Measurements from ENCODE around the gene EBP.

Gene EBP

GRCh38 chrX:48521353-48522243 is at the start of gene EBP:
Gene EBP (plus strand): TSS chrX:48521808. CDS start chrX:48523772, 1,964 bp downstream.
- in situ Hi-C loops (cut with MboI; ENCODE audit: low sequenced_read_pairs, unreplicated experiment), result no loop called here
- DNase-seq (ENCODE audit: low spot score), result peak; percentile 90
- TF ChIP-seq, protein P1, sequence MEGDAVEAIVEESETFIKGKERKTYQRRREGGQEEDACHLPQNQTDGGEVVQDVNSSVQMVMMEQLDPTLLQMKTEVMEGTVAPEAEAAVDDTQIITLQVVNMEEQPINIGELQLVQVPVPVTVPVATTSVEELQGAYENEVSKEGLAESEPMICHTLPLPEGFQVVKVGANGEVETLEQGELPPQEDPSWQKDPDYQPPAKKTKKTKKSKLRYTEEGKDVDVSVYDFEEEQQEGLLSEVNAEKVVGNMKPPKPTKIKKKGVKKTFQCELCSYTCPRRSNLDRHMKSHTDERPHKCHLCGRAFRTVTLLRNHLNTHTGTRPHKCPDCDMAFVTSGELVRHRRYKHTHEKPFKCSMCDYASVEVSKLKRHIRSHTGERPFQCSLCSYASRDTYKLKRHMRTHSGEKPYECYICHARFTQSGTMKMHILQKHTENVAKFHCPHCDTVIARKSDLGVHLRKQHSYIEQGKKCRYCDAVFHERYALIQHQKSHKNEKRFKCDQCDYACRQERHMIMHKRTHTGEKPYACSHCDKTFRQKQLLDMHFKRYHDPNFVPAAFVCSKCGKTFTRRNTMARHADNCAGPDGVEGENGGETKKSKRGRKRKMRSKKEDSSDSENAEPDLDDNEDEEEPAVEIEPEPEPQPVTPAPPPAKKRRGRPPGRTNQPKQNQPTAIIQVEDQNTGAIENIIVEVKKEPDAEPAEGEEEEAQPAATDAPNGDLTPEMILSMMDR (IDR thresholded peaks at IDR 0.05; ENCODE audit: borderline replicate concordance, control extremely low read depth, extremely low read depth, insufficient read depth, missing control alignments), result no peak

DNA sequence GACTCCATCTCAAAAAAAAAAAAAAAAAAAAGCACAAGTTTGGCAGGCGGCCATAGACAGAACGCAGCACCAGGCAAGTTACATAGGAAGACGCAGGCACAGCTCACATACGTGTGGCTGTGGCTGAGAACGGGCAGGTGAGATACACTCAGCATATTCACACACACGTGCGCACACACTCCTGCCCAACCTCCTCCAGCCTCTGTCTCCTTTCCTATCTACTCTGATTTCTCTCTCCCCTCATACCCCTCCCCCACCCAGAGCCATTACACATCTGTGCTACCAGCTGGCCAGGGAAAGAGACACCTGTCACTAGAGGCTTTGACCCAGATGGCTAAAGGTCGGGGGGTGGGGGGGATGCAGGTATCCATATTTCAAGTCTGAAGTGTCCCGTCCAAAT is 49.4 kb upstream of the EBP start:
- no peak for DNase-seq (ENCODE audit: low spot score)
- in situ Hi-C loops (cut with MboI; ENCODE audit: low sequenced_read_pairs, unreplicated experiment), result loop anchor here (25.0 kb wide), 1 partner anchor 385 kb away; no protein-coding TSS in a partner anchor
- TF ChIP-seq, protein P1 (IDR thresholded peaks at IDR 0.05; ENCODE audit: borderline replicate concordance, control extremely low read depth, extremely low read depth, insufficient read depth, missing control alignments), result no peak

DNA sequence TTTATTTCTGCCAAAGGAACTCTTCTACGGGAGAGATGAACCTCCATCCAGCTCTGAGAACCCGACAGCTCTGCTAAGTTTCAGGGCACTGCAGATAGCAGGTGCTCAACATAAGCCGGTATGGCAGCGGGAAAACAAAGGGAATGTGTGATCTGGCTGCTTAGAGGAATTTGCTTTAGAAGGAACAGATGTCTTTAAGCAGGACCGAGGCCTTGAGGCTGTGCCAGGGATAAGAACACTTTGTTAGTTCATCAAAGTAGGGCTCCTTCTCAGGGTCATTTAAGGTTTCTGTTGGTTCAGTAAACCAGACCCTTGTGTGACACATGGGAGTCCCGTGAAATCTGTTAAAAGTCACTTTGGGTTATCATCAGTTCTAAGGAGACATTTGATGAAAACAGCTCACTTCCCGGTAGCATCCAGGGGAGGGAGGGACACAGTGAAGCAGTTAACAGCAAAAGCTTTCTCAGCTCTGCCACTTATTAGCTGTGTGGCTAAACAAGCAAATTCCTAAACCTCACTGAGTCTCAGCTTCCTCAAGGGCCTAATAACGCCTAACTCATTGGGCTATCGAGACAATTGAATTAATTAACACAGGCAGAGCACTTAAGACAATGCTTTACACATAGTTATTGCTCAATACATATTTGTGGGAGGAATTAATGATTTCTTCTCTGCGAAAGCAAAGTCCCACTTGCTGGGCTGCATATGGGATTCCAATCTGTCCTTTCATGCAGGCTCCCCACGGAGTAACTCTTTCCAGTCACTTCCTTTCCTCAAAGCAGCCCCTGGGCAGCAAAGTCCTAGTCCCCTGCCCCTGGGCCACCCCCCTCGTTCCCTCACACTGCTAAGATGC is 48.5 kb upstream of the EBP start:
- no peak for DNase-seq (ENCODE audit: low spot score)
- in situ Hi-C loops (cut with MboI; ENCODE audit: low sequenced_read_pairs, unreplicated experiment), result loop anchor here (25.0 kb wide), 1 partner anchor 386 kb away; no protein-coding TSS in a partner anchor
- TF ChIP-seq, protein P1 (IDR thresholded peaks at IDR 0.05; ENCODE audit: borderline replicate concordance, control extremely low read depth, extremely low read depth, insufficient read depth, missing control alignments), result no peak

- in situ Hi-C loops (cut with MboI; ENCODE audit: low sequenced_read_pairs, unreplicated experiment), result loop anchor here (25.0 kb wide), 1 partner anchor 386 kb away; no protein-coding TSS in a partner anchor
- no peak for DNase-seq (ENCODE audit: low spot score)
- TF ChIP-seq, protein P1 (IDR thresholded peaks at IDR 0.05; ENCODE audit: borderline replicate concordance, control extremely low read depth, extremely low read depth, insufficient read depth, missing control alignments), result no peak
These were observed 48.0 kb upstream of the EBP start for GRCh38 chrX:48473704-48473990.

- in situ Hi-C loops (cut with MboI; ENCODE audit: low sequenced_read_pairs, unreplicated experiment), result loop anchor here (25.0 kb wide), 1 partner anchor 387 kb away; no protein-coding TSS in a partner anchor
- DNase-seq (ENCODE audit: low spot score), result no peak
- TF ChIP-seq, protein P1 (IDR thresholded peaks at IDR 0.05; ENCODE audit: borderline replicate concordance, control extremely low read depth, extremely low read depth, insufficient read depth, missing control alignments), result peak; percentile 31
These were observed 47.5 kb upstream of the EBP start for GRCh38 chrX:48474127-48474526.

- TF ChIP-seq, protein P1 (IDR thresholded peaks at IDR 0.05; ENCODE audit: borderline replicate concordance, control extremely low read depth, extremely low read depth, insufficient read depth, missing control alignments), result no peak
- in situ Hi-C loops (cut with MboI; ENCODE audit: low sequenced_read_pairs, unreplicated experiment), result loop anchor here (25.0 kb wide), 1 partner anchor 387 kb away; no protein-coding TSS in a partner anchor
These were observed 47.0 kb upstream of the EBP start for GRCh38 chrX:48474581-48474980.

More at GRCh38 chrX:48474581-48474980, 47.0 kb upstream of the EBP start:
- DNase-seq (ENCODE audit: low spot score), result no peak

Data from GM13976 (cell line).